Medulla oblongata (tissue), 1 donor: ENCODE results near the gene PAPPA.

Experiments used
- DNase-seq: peaks from one replicate; pipeline ENCODE4 v3.0.0-alpha.2; 2015; ENCODE audit errors: extremely low spot score

Gene PAPPA

DNA sequence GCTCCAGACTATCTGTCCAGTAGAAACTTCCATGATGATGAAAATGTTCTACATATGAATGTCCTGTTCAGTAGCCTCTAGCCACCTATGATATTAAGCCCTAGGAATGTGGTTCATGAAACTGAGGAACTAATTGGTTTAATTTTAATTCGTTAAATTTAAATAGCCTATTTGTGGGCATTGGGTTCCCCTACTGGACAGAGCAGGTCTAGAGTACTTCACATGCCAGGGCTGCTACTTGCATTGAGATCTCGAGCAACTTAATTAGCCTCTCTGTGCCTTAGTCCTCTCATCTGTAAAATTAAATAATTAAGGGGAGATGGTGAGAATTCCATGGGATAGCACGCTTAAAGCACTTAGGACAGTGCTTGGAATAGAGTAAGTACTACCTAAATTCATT is 160.0 kb downstream of the PAPPA start:
- no peak for DNase-seq

DNA sequence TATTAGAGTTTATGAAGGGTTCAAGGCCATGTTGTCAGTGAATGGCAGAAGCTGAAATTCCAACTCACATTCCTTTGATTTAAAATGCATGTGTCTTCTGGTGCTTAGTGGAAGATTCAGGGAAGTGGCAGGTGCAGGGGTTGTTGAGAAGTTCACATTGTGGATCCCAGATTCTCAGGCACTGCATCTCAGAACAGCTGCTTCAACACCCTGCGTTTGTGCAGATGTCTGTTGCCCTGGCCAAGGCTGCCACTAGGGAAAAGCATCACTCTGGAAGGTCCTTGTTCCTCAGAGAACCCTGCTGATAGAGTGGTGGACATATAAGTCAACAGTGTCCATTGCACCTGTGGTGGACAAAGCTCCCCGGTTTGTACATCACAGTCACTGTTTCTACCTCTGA is 162.7 kb downstream of the PAPPA start:
- DNase-seq: no peak

- DNase-seq: no peak
These were observed 163.9 kb downstream of the PAPPA start for GRCh38 chr9:116317503-116317902.

GRCh38 chr9:116318468-116319374 is 165.1 kb downstream of the PAPPA start:
- no peak for DNase-seq

GRCh38 chr9:116319480-116319879 is 165.9 kb downstream of the PAPPA start:
- DNase-seq: no peak

GRCh38 chr9:116320290-116320689 is 166.7 kb downstream of the PAPPA start:
- DNase-seq: no peak

GRCh38 chr9:116322521-116322920 is 168.9 kb downstream of the PAPPA start:
- DNase-seq: no peak

GRCh38 chr9:116323012-116323411 is 169.4 kb downstream of the PAPPA start:
- DNase-seq: no peak

- no peak for DNase-seq
These were observed 170.0 kb downstream of the PAPPA start for GRCh38 chr9:116323571-116323970.

DNA sequence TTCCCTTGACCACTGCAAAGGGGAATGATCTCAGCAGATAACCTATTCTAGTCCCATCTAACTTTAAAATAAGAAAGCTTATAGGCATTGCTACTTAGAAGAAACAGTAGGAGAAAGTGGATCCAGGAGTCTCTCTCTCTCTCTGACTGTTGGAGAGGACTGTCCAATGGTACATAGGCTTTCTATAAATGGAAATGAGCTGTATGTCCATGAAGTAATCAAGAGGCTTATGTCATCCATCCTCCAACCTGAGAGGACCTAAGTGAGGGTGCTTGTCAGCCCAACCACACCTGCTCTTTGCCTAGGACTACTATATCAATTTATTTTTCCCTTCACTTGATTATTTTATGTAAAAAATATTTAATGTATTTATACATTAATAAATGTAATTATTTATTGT is 172.3 kb downstream of the PAPPA start:
- no peak for DNase-seq

DNA sequence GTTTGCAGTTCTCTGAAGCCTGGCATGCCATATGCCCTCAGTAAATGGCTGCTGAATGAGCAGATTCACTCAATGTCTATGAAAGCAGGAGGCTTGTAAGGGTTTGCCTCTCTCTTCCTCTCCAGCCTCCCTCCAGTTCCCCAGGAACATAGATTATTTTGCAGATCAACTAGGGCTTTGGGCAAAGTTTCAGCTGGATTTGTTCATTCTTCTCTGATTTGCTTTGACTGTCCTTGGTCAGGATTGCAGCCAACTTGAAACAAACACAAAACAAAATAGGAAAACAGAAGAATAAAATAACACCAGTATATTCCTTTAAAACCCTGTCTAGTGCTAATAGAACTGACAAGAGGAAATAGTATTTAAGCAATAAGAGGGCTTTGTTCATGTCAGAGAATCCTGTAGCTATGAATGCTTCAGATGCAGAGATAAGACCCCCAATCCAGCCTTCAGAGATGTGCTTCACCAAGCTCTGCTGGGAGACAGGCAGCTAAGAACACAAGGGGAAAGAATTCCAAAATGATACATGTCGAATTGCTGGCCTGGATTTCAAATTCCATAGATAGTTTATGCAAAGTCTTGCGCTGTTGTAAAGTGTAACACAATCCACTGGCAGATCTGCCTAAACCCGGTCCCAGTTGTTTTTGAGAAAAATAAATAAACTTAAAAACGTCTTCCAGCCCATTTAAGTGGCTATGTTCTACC is 174.3 kb downstream of the PAPPA start:
- no peak for DNase-seq

DNA sequence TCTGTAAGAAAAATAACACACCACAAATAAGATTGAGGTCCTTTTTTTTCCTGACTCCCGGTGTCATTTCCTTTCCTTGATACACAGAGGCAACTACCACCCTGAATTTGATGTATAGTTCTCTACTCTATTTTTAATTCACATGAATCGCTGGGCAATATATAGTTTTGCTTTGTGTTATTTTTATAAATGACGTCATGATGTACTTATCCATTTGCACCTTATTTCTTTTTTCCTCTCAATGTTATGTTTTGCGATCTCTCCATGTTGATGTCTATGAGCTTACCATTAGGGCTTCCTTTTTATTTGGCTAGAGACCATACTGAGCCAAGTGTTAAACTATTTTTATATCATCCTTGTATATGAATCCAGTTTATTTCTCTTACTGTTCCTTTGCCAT is 175.9 kb downstream of the PAPPA start:
- no peak for DNase-seq

GRCh38 chr9:116331241-116331640 is 177.7 kb downstream of the PAPPA start:
- DNase-seq: no peak

DNA sequence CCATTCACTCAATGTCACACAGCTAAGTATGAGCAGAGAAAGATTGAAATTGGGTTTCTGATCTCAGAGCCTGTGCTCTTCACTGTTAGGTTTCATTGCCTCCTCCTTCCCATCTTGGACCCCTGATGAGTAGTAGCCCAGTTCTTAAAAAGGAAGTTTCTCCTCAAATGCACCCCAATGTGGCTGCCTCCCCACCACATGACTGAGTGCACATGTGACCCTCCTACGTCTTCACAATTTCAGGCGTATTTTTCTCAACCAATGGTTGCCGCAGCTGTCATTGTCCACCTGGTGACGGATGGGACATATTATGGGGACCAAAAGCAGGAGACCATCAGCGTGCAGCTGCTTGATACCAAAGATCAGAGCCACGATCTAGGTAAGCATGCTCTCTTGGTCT is 178.5 kb downstream of the PAPPA start:
- DNase-seq: no peak

DNA sequence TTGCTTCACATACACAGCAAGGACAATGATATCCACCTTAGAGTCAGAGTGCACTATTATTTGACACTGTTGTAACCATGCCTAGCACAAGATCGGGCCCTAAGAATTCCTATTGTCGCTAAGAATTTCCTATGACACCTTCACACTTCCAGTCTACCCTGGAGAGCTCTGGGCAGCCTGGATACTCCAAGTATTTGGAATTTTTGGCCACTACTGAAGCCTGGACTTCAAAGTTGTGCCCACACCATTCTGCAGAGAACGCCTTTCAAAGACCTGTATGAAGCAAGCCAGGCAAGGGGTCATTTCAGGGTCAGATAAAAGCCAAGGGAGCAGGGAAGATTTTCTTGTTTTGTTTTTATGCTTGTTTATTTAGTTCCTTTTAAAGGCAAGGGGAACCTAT is 179.7 kb downstream of the PAPPA start:
- no peak for DNase-seq

DNA sequence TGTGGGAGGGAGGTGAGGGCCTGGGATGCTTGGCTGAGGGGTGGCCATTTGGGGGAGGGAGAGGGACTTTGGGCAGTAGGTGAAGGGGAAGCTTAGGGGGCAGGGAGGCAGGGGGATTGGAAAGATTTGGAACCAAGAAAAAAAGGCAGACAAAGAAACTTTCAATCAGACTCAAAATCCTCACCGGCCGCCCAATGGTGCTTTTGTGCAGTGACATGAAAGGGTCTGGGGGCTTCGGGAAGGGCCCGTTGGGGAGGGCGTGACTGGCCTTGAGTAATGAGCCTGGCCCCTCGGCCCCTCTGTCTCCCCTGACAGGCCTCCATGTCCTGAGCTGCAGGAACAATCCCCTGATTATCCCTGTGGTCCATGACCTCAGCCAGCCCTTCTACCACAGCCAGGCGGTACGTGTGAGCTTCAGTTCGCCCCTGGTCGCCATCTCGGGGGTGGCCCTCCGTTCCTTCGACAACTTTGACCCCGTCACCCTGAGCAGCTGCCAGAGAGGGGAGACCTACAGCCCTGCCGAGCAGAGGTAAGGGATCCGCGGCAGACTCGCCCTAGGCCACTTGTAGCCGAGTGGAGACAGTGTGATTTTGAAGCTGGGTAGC is 181.1 kb downstream of the PAPPA start:
- no peak for DNase-seq

DNA sequence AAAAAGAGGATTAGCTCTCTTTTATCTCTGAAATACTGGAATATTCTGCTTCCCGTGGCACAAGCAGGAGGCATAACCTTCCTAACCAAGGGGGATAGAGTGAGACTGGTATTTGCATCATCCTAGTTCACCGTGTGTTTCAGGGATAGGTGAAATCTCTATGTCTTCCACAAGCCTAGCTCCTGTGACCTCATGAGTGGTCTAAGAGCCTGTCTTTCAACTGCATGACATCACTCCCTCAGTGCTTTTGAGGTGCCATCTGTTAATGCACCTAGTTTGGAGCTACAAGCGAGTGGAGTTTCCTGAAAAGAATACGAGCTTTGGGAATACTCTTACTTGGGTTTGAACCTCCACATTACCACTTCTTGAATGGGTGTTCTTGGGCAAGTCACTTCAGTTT is 181.8 kb downstream of the PAPPA start:
- no peak for DNase-seq

DNA sequence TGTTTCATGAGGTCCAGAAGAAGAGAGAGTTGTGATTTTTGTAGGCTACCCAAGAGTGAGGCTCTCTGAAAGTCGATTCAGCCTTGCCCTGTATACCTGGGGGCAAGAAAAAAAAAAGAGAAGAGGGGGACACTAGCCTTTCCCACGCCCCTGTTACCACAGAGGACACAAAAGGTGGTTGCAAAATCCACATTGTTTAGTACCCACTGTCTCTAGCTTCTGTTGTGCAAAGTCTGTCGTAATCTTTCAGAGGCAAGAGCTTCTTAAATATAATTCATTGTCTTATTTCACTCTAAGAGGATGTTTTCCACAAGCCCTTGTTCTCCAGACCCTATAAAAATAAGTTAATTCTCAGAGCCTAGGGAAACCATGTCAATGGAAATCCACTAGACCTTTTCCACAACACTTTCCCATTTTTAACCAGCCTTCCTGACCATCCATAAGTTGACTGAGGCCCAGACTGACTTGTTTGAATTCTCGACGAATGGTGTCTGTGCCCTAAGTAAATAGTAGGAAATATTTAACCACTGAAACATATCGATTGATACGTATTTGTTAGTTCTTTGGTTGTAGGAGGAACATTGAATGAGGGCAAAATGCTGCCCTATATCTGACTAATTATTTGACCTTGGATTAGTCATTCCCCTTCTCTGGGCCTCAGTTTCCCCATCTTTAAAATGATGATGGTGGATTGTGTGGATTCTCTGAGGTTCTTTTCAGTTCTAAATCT is 182.7 kb downstream of the PAPPA start:
- no peak for DNase-seq

DNA sequence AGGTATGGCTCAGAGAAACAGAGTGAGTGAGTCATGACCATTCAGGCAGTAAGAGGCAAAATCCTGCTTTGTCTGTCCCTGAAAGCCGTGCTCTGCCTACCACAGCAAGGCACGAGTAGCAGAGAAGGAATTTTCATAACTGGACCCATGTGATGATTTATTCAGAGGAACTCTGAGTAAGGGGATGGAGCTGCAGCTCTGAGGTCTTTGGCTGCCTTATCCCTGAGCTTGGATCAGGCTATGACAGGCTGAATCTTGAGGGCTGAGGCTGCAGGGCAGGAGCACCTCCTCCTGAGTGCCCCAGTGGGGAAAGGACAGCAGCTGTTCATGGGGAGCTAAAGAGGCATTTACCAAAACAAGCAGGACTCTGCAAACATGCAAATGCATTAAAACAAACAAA is 183.4 kb downstream of the PAPPA start:
- DNase-seq: no peak

DNA sequence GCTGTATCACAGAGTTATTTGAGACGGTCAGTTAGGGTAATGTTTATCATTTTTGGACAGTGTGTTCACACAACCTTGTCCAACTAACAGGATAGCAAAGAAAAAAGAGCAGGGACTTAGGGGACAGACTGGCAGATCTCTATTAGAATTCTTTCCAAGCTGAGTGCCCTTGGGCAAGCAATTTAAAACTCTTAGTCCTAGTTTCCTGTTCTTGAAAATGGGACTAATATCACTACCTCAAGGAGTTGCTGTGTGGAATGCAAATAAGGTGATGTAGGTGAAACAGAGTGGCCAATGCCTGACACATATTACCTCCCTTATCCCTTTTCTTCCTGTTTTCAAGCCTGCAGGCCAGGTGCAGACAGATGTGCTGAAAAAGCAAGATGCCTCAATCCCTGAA is 186.7 kb downstream of the PAPPA start:
- DNase-seq: no peak

GRCh38 chr9:116342061-116342460 is 188.5 kb downstream of the PAPPA start:
- peak; percentile 71 for DNase-seq

DNA sequence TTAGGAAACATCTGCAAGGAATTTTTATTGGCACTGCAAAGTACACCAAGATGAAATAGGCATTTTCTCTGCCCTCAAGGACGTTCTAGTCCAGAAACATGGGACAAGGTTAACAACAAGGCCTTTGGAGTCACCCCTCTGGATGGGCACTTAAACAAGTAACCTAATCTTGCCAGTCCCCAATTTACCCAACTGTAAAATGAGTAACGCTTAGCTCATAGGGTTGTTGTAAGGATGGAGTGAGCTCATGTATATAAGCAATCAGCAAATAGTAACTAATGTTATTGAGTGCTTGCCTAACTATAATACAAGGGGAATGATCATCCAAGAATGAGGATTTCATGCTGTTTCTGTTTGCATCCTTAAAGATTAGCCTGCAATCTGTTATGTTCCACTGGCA is 189.3 kb downstream of the PAPPA start:
- no peak for DNase-seq
